H1 (cell line): Measurements from ENCODE around the gene CMTM2. TPM values are rescaled to one million over a fixed set of nuclear protein-coding genes. Genes with fewer than 3 reads are reported as not detected.

Experiments used
- CTCF ChIA-PET: fragments of 300-600 bp; sonication (Branson Sonifier 250); formaldehyde crosslinking; loops from one replicate; lab custom pipeline; 2021; ENCODE audit not compliant: partially characterized antibody; lab: Charles Lee
- POLR2A ChIA-PET: fragments of 300-600 bp; sonication (Branson Sonifier 250); formaldehyde crosslinking; loops from one replicate; lab custom pipeline; 2021; ENCODE audit warnings: inconsistent platforms; ENCODE audit not compliant: partially characterized antibody; lab: Charles Lee
- DNase-seq, 2 experiments: peaks; one replicate each; pipeline versions ENCODE4 v3.0.0 to v3.0.0-alpha.2; 2010 to 2022; ENCODE audit warnings: low spot score in 2 of 2, low read depth in 1 of 2, mixed read lengths in 1 of 2
- FAIRE-seq: peaks from 2 replicates; lab custom pipeline; 2011; peaks lifted over from hg19 to GRCh38; lab: Jason Lieb, UNC
- H2AFZ ChIP-seq: 2 replicates; pipeline ENCODE4 v1.8.1; 2012; ENCODE audit warnings: low read length, inconsistent platforms
- H2AK5ac ChIP-seq: 2 replicates; pipeline ENCODE4 v1.6.1; 2013; ENCODE audit warnings: low read depth, low read length
- H2BK120ac ChIP-seq: replicated peaks from 2 replicates; pipeline ENCODE3; 2013; ENCODE audit warnings: low read depth, low read length, inconsistent platforms
- H2BK12ac ChIP-seq: 2 replicates; pipeline ENCODE4 v1.6.1; 2013; ENCODE audit warnings: low read depth, low read length
- H2BK15ac ChIP-seq: 2 replicates; pipeline ENCODE4 v1.6.1; 2013; ENCODE audit warnings: low read length
- H2BK20ac ChIP-seq: 2 replicates; pipeline ENCODE4 v1.6.1; 2013; ENCODE audit warnings: low read length
- H2BK5ac ChIP-seq: 2 replicates; pipeline ENCODE4 v1.6.1; 2013; ENCODE audit warnings: low read depth, low read length
- H3K14ac ChIP-seq: 2 replicates; pipeline ENCODE4 v1.6.1; 2013; ENCODE audit warnings: inconsistent platforms; ENCODE audit not compliant: insufficient read length
- H3K18ac ChIP-seq: 2 replicates; pipeline ENCODE4 v1.6.1; 2013; ENCODE audit warnings: low read length; ENCODE audit errors: extremely low read depth
- H3K23ac ChIP-seq: 2 replicates; pipeline ENCODE4 v1.6.1; 2013; ENCODE audit warnings: inconsistent platforms; ENCODE audit not compliant: insufficient read length
- H3K23me2 ChIP-seq: 2 replicates; pipeline ENCODE4 v1.6.1; 2013; ENCODE audit warnings: low read depth, low read length
- H3K27ac ChIP-seq: 2 replicates; pipeline ENCODE4 v1.6.1; 2011; ENCODE audit warnings: low read depth, low read length, inconsistent platforms
- H3K27me3 ChIP-seq, 4 experiments: replicated peaks in 1 of 4; 1 replicate in 1 of 4; 2 replicates in 3 of 4; pipeline versions ENCODE4 v1.6.1 to v1.8.1; 2011 to 2013; ENCODE audit warnings: low read length in 3 of 4, mild to moderate bottlenecking in 3 of 4, inconsistent platforms in 2 of 4, mixed read lengths in 2 of 4, moderate library complexity in 1 of 4; ENCODE audit not compliant: control insufficient read depth in 3 of 4, insufficient read depth in 3 of 4; ENCODE audit errors: extremely low read depth in 1 of 4
- H3K36me3 ChIP-seq, 4 experiments: 2 replicates each; pipeline versions ENCODE4 v1.6.1 to v1.8.1; 2011 to 2013; ENCODE audit warnings: mild to moderate bottlenecking in 4 of 4, low read length in 3 of 4, moderate library complexity in 2 of 4, control low read depth in 1 of 4, inconsistent platforms in 1 of 4; ENCODE audit not compliant: insufficient read depth in 4 of 4, control insufficient read depth in 2 of 4
- H3K4ac ChIP-seq: replicated peaks from 2 replicates; pipeline ENCODE3; 2013; ENCODE audit warnings: low read length, low read depth, mixed read lengths, inconsistent platforms; ENCODE audit not compliant: insufficient read length
- H3K4me1 ChIP-seq, 4 experiments: replicated peaks in 1 of 4; 1 replicate in 1 of 4; 2 replicates in 3 of 4; pipeline versions ENCODE4 v1.6.1 to v1.8.1; 2011 to 2013; ENCODE audit warnings: low read length in 3 of 4, inconsistent platforms in 2 of 4, mixed read lengths in 1 of 4; ENCODE audit not compliant: insufficient read depth in 4 of 4, control insufficient read depth in 3 of 4
- H3K4me2 ChIP-seq, 2 experiments: 2 replicates each; pipeline versions ENCODE4 v1.6.1 to v1.8.1; 2011 to 2013; ENCODE audit warnings: low read depth in 2 of 2, low read length in 2 of 2, control low read depth in 1 of 2, inconsistent platforms in 1 of 2, mild to moderate bottlenecking in 1 of 2; ENCODE audit not compliant: insufficient read depth in 1 of 2
- H3K4me3 ChIP-seq, 4 experiments: fragments of 200-600, 300-600 bp in 1 of 4; sonication (generic), shearing (Covaris generic), sonication (Bioruptor Twin) in 1 of 4; 2 replicates each; pipeline versions ENCODE4 v1.5.1 to v1.8.1; 2011 to 2016; ENCODE audit warnings: low read length in 4 of 4, low read depth in 3 of 4, control low read depth in 2 of 4, inconsistent platforms in 2 of 4, mild to moderate bottlenecking in 2 of 4, mixed read lengths in 1 of 4, moderate library complexity in 1 of 4; ENCODE audit not compliant: insufficient read depth in 2 of 4; ENCODE audit errors: extremely low read depth in 1 of 4
- H3K56ac ChIP-seq: replicated peaks from 2 replicates; pipeline ENCODE3; 2013; ENCODE audit warnings: low read depth, mild to moderate bottlenecking, mixed read lengths, low read length, inconsistent platforms; ENCODE audit not compliant: insufficient read length
- H3K79me1 ChIP-seq: 2 replicates; pipeline ENCODE4 v1.6.1; 2013; ENCODE audit warnings: low read depth, low read length, control low read depth
- H3K79me2 ChIP-seq, 2 experiments: 2 replicates each; pipeline versions ENCODE4 v1.6.1 to v1.8.1; 2012 to 2013; ENCODE audit warnings: low read length in 2 of 2, mild to moderate bottlenecking in 2 of 2, inconsistent platforms in 1 of 2; ENCODE audit not compliant: insufficient read depth in 2 of 2, control insufficient read depth in 1 of 2
- H3K9ac ChIP-seq, 4 experiments: replicated peaks in 1 of 4; 1 replicate in 1 of 4; 2 replicates in 3 of 4; pipeline versions ENCODE4 v1.6.1 to v1.8.1; 2011 to 2013; ENCODE audit warnings: low read depth in 3 of 4, low read length in 3 of 4, control low read depth in 2 of 4, mild to moderate bottlenecking in 2 of 4, moderate library complexity in 2 of 4, inconsistent platforms in 1 of 4; ENCODE audit errors: extremely low read depth in 1 of 4
- H3K9me3 ChIP-seq, 2 experiments: 2 replicates each; pipeline versions ENCODE4 v1.6.1 to v1.8.1; 2012 to 2013; ENCODE audit warnings: mild to moderate bottlenecking in 2 of 2, moderate library complexity in 2 of 2, control low read depth in 1 of 2, inconsistent platforms in 1 of 2, low read depth in 1 of 2, low read length in 1 of 2, mixed read lengths in 1 of 2; ENCODE audit not compliant: insufficient read depth in 2 of 2
- H4K20me1 ChIP-seq, 2 experiments: replicated peaks in 1 of 2; 2 replicates each; pipeline versions ENCODE3 to v1.8.1; 2011 to 2013; ENCODE audit warnings: inconsistent platforms in 2 of 2, low read length in 2 of 2, mild to moderate bottlenecking in 1 of 2; ENCODE audit not compliant: insufficient read depth in 2 of 2, control insufficient read depth in 1 of 2
- H4K5ac ChIP-seq: 2 replicates; pipeline ENCODE4 v1.6.1; 2013; ENCODE audit warnings: low read length, low read depth, mixed read lengths, inconsistent platforms; ENCODE audit not compliant: insufficient read length
- H4K8ac ChIP-seq: 2 replicates; pipeline ENCODE4 v1.8.0; 2013; ENCODE audit warnings: mild to moderate bottlenecking, moderate library complexity, low read length, inconsistent platforms; ENCODE audit not compliant: insufficient read depth; ENCODE audit errors: extremely low read depth
- H4K91ac ChIP-seq: replicated peaks from 2 replicates; pipeline ENCODE3; 2013; ENCODE audit warnings: low read length, mixed read lengths, inconsistent platforms; ENCODE audit not compliant: insufficient read length
- BACH1 ChIP-seq: IDR thresholded peaks from 2 replicates; pipeline ENCODE4 v1.6.1; 2012; ENCODE audit warnings: low read length, improper control_type of control experiment
- CEBPB ChIP-seq: IDR thresholded peaks from 2 replicates; pipeline ENCODE4 v1.6.1; 2012; ENCODE audit warnings: low read depth, low read length
- EGR1 ChIP-seq: IDR thresholded peaks from 2 replicates; pipeline ENCODE4 v1.6.1; 2011; ENCODE audit warnings: low read depth, low read length, borderline replicate concordance
- RFX5 ChIP-seq: IDR thresholded peaks from 2 replicates; pipeline ENCODE4 v1.6.1; 2011; ENCODE audit warnings: low read depth, low read length, improper control_type of control experiment, borderline replicate concordance
- RNF2 ChIP-seq: fragments of 200-900, 300-1000 bp; sonication (generic); IDR thresholded peaks from 2 replicates; pipeline ENCODE4 v1.7.1; 2016; ENCODE audit warnings: borderline replicate concordance, low read depth, mild to moderate bottlenecking, antibody characterized with exemption, low read length; ENCODE audit not compliant: poor library complexity, severe bottlenecking; ENCODE audit errors: missing control alignments
- SRF ChIP-seq: IDR thresholded peaks from 2 replicates; pipeline ENCODE4 v1.6.1; 2011; ENCODE audit warnings: mild to moderate bottlenecking, low read depth, low read length, moderate library complexity
- SUZ12 ChIP-seq: fragments of 200-600 bp; sonication (generic); IDR thresholded peaks from 2 replicates; pipeline ENCODE4 v1.6.1; 2012; ENCODE audit warnings: mild to moderate bottlenecking, inconsistent platforms, low read length, moderate library complexity, mixed read lengths
- TBP ChIP-seq: IDR thresholded peaks from 2 replicates; pipeline ENCODE4 v1.6.1; 2011; ENCODE audit warnings: low read depth, low read length, improper control_type of control experiment
- ZNF274 ChIP-seq: IDR thresholded peaks from 2 replicates; pipeline ENCODE4 v1.7.0; 2012; ENCODE audit warnings: low read length, borderline replicate concordance; ENCODE audit errors: extremely low read depth
- WGBS, 2 experiments: shearing (Covaris generic) in 1 of 2; methylation state at CpG; one replicate each; pipeline versions ENCODE4 v1.1.6 to v1.1.7; 2013 to 2015; ENCODE audit warnings: low lambda C conversion rate in 2 of 2, mixed read lengths in 2 of 2, inconsistent platforms in 1 of 2, low coverage in 1 of 2, missing lambda C conversion rate in 1 of 2; ENCODE audit not compliant: insufficient replicate concordance in 2 of 2, insufficient coverage in 1 of 2, insufficient read length in 1 of 2; ENCODE audit errors: extremely low coverage in 1 of 2, missing lambda C conversion rate in 1 of 2; 5-methylcytosine and 5-hydroxymethylcytosine counted together
- polyA plus RNA-seq, 7 experiments: library from polyadenylated mRNA; depleted of rRNA in 3 of 7; stranded (reverse) in 5 of 7; unstranded in 2 of 7; fragments of >200 nt in 5 of 7; fragments of 200-250 nt in 2 of 7; gene quantifications; 1 replicate in 5 of 7; 2 replicates in 1 of 7; 4 replicates in 1 of 7; pipeline versions ENCODE4 v1.2.1 to v1.2.3, GENCODE V29; 2011 to 2013; ENCODE audit warnings: missing spikeins in 2 of 7, mixed read lengths in 2 of 7
- total RNA-seq: library from RNA; stranded (reverse); fragmentation: NEBNext Ultra II Directional; extraction: Animal tissue kit (Norgen Biotek cat#: 25700); gene quantifications from 2 replicates; pipeline ENCODE4 v1.2.1, GENCODE V29; 2021
- TF ChIP-seq, protein P1 (sequence below): IDR thresholded peaks from 2 replicates; pipeline ENCODE4 v1.6.1; 2012; ENCODE audit warnings: low read length, inconsistent platforms

CMTM2 gene
- total and polyA plus RNA-seq, 2 of the 8 experiments (the other 6 are each of a cell fraction or from before 2014, with no cell fraction given): not detected

DNA sequence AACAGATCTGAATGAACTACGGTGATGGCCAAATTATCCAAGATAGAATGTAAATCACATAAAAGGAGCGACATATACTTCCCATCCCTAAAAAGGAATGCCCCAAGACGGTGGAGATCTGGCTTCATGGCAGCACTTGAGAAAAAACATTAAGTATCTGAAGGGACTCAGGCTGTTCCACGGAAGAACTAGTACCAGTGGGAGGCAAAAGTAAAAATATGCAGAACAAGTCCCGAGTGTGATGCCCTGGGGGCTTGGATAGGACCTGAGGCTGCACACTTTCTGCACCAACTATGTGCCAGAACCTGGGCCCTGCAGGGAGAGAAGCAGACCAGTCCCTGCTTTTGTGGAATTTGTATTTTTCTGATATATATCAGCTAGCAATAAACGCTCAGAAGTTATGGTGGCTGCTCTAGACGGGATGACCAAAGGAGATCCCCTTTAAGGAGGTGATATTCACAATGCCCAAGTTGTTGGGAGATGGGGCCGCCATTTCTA lies 27.4 kb upstream of the CMTM2 start:
- Histone ChIP-seq H2AFZ (peak overlapping the region; percentile 93; the same call in 1 of the 2 replicates), H3K27ac (0 out of 2 replicates have a peak overlapping the region, but pooled peaks have one; percentile 33)
- no peak for TF ChIP-seq SUZ12
- no peak for TF ChIP-seq EGR1
- TF ChIP-seq SRF: no peak
- no peak for TF ChIP-seq BACH1
- TF ChIP-seq RNF2: no peak
- TF ChIP-seq CEBPB: no peak
- no peak for TF ChIP-seq RFX5
- TF ChIP-seq, protein P1, sequence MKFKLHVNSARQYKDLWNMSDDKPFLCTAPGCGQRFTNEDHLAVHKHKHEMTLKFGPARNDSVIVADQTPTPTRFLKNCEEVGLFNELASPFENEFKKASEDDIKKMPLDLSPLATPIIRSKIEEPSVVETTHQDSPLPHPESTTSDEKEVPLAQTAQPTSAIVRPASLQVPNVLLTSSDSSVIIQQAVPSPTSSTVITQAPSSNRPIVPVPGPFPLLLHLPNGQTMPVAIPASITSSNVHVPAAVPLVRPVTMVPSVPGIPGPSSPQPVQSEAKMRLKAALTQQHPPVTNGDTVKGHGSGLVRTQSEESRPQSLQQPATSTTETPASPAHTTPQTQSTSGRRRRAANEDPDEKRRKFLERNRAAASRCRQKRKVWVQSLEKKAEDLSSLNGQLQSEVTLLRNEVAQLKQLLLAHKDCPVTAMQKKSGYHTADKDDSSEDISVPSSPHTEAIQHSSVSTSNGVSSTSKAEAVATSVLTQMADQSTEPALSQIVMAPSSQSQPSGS: no peak
- no peak for TF ChIP-seq TBP
- TF ChIP-seq ZNF274: no peak

More for the DNA sequence above, 27.4 kb upstream of the CMTM2 start:
- H3K23me2 ChIP-seq: peaks cover 15% of the 10 kb centered on the region
- H2BK5ac ChIP-seq: no peak overlapping the region
- CTCF ChIA-PET: interaction anchor here (0.8 to 4.2 kb wide), 12 partner anchors 8 to 188 kb away, joined by 3 to 22 read pairs (median 4); partner anchors contain the start of gene CMTM1
- peak overlapping the region; percentile 32 to 59 (median 41) for H3K4me3 ChIP-seq
- H2BK20ac ChIP-seq: no peak overlapping the region
- no peak overlapping the region for H3K14ac ChIP-seq
- no peaks in the 10 kb centered on the region for H4K20me1 ChIP-seq
- H3K27me3 ChIP-seq: peaks cover 0 to 21% (median 12%) of the 10 kb centered on the region in 4 experiments; a peak in 6 of 7 replicates
- no peak overlapping the region for H2BK120ac ChIP-seq
- peaks cover 0 to 4% of the 10 kb centered on the region in 2 experiments; a peak in 1 of 4 replicates for H3K9me3 ChIP-seq
- H3K4ac ChIP-seq: no peak overlapping the region
- peaks cover 0 to 12% (median 9%) of the 10 kb centered on the region in 4 experiments; a peak in 5 of 7 replicates for H3K4me1 ChIP-seq
- no peaks in the 10 kb centered on the region for H3K36me3 ChIP-seq
- H3K23ac ChIP-seq: no peak overlapping the region
- H4K5ac ChIP-seq: no peak overlapping the region
- peak overlapping the region; percentile 71 to 91 for H3K4me2 ChIP-seq
- 0 out of 2 replicates have a peak overlapping the region, but pooled peaks have one; percentile 64 for H4K8ac ChIP-seq
- H3K79me2 ChIP-seq: no peaks in the 10 kb centered on the region
- WGBS, 2 experiments: 62% methylated on average over 8 of the region's 8 CpGs; no CpG with 5 or more reads in 1 of the 2 experiments
- H3K56ac ChIP-seq: no peak overlapping the region
- H2BK12ac ChIP-seq: peak overlapping the region; percentile 77; the same call in 1 of the 2 replicates
- H2BK15ac ChIP-seq: 0 out of 2 replicates have a peak overlapping the region, but pooled peaks have one; percentile 83
- no peak overlapping the region for H2AK5ac ChIP-seq
- DNase-seq: no peak
- H3K79me1 ChIP-seq: no peaks in the 10 kb centered on the region; the same call in 1 of the 2 replicates
- peak overlapping the region in 2 of 4 experiments; percentile 56 to 76; a peak in 2 of 7 replicates for H3K9ac ChIP-seq
- H3K18ac ChIP-seq: no peak overlapping the region; the same call in 1 of the 2 replicates
- H4K91ac ChIP-seq: no peak overlapping the region
- FAIRE-seq: no peak
- POLR2A ChIA-PET: interaction anchor here (0.8 to 2.8 kb wide), 10 partner anchors 10 to 151 kb away, joined by 3 to 9 read pairs (median 4); partner anchors contain the start of genes CMTM2 and CMTM3
